WERI-Rb-1 (cell line): ENCODE results near the gene SLC12A3.

Source experiments
- DNase-seq: peaks from one replicate; pipeline ENCODE4 v3.0.0-alpha.2; 2020
- H3K27ac ChIP-seq: fragments of 250-450 bp; sonication (Bioruptor Pico); 2 replicates; pipeline ENCODE4 v1.5.1; 2020; ENCODE audit warnings: mild to moderate bottlenecking, moderate library complexity
- H3K27me3 ChIP-seq: fragments of 250-450 bp; sonication (Bioruptor Pico); 2 replicates; pipeline ENCODE4 v1.5.1; 2021; ENCODE audit warnings: mild to moderate bottlenecking, low read depth, moderate library complexity; ENCODE audit not compliant: insufficient read depth, severe bottlenecking
- H3K36me3 ChIP-seq: fragments of 250-450 bp; sonication (Bioruptor Pico); 2 replicates; pipeline ENCODE4 v1.5.1; 2020; ENCODE audit warnings: mild to moderate bottlenecking, moderate library complexity
- H3K4me3 ChIP-seq: 2 replicates; pipeline ENCODE4 v1.5.1; 2011; ENCODE audit warnings: low read depth, mild to moderate bottlenecking, control low read depth, low read length
- H3K9me3 ChIP-seq: fragments of 250-450 bp; sonication (Bioruptor Pico); 2 replicates; pipeline ENCODE4 v1.5.1; 2021; ENCODE audit warnings: mild to moderate bottlenecking, moderate library complexity; ENCODE audit not compliant: severe bottlenecking
- CTCF ChIP-seq: IDR thresholded peaks from 2 replicates; pipeline ENCODE4 v1.5.1; 2011; ENCODE audit warnings: low read depth, mild to moderate bottlenecking, control low read depth, inconsistent platforms, low read length

The SLC12A3 gene

GRCh38 chr16:56824331-56824730 is 40.7 kb upstream of the SLC12A3 start:
- H3K9me3 ChIP-seq: no peaks in the 10 kb centered on the region
- no peaks in the 10 kb centered on the region for H3K27me3 ChIP-seq
- peaks cover 43% of the 10 kb centered on the region for H3K36me3 ChIP-seq
- H3K4me3 ChIP-seq: no peak overlapping the region
- H3K27ac ChIP-seq: no peak overlapping the region
- peak; percentile 14 for DNase-seq
- 0 out of 2 replicates have a peak, but pooled peaks have one; percentile 16 for TF ChIP-seq CTCF

- Histone ChIP-seq H3K9me3 (no peaks in the 10 kb centered on the region), H3K27me3 (no peaks in the 10 kb centered on the region), H3K4me3 (no peak overlapping the region), H3K27ac (no peak overlapping the region), H3K36me3 (peaks cover 42% of the 10 kb centered on the region)
- TF ChIP-seq CTCF: no peak
- DNase-seq: no peak
Measured at GRCh38 chr16:56824804-56825203, 40.2 kb upstream of the SLC12A3 start.

GRCh38 chr16:56825826-56826225 is 39.2 kb upstream of the SLC12A3 start:
- H3K27me3 ChIP-seq: no peaks in the 10 kb centered on the region
- H3K9me3 ChIP-seq: no peaks in the 10 kb centered on the region
- H3K4me3 ChIP-seq: no peak overlapping the region
- peaks cover 40% of the 10 kb centered on the region for H3K36me3 ChIP-seq
- DNase-seq: no peak
- TF ChIP-seq CTCF: no peak
- no peak overlapping the region for H3K27ac ChIP-seq

GRCh38 chr16:56828647-56829046 is 36.4 kb upstream of the SLC12A3 start:
- TF ChIP-seq CTCF: no peak
- H3K36me3 ChIP-seq: peaks cover 44% of the 10 kb centered on the region
- H3K9me3 ChIP-seq: no peaks in the 10 kb centered on the region
- no peak overlapping the region for H3K4me3 ChIP-seq
- H3K27ac ChIP-seq: no peak overlapping the region
- DNase-seq: no peak
- no peaks in the 10 kb centered on the region for H3K27me3 ChIP-seq

GRCh38 chr16:56830669-56831068 is 34.3 kb upstream of the SLC12A3 start:
- Histone ChIP-seq H3K36me3 (peaks cover 47% of the 10 kb centered on the region), H3K4me3 (no peak overlapping the region), H3K27ac (no peak overlapping the region), H3K9me3 (no peaks in the 10 kb centered on the region), H3K27me3 (no peaks in the 10 kb centered on the region)
- TF ChIP-seq CTCF: no peak
- DNase-seq: no peak

- Histone ChIP-seq H3K36me3 (peaks cover 55% of the 10 kb centered on the region), H3K4me3 (no peak overlapping the region), H3K27ac (no peak overlapping the region), H3K27me3 (no peaks in the 10 kb centered on the region), H3K9me3 (no peaks in the 10 kb centered on the region)
- DNase-seq: no peak
- TF ChIP-seq CTCF: no peak
Measured at GRCh38 chr16:56832768-56833167, 32.2 kb upstream of the SLC12A3 start.
